HG03045 (cell line): ENCODE data around the gene GJC2.

Experiments
- ATAC-seq: cut with Tn5 transposase; IDR thresholded peaks from one replicate; pipeline ENCODE4 v1.9.1; 2021; ENCODE audit warnings: mild to moderate bottlenecking, moderate library complexity; ENCODE audit not compliant: unreplicated experiment

GJC2 gene

DNA sequence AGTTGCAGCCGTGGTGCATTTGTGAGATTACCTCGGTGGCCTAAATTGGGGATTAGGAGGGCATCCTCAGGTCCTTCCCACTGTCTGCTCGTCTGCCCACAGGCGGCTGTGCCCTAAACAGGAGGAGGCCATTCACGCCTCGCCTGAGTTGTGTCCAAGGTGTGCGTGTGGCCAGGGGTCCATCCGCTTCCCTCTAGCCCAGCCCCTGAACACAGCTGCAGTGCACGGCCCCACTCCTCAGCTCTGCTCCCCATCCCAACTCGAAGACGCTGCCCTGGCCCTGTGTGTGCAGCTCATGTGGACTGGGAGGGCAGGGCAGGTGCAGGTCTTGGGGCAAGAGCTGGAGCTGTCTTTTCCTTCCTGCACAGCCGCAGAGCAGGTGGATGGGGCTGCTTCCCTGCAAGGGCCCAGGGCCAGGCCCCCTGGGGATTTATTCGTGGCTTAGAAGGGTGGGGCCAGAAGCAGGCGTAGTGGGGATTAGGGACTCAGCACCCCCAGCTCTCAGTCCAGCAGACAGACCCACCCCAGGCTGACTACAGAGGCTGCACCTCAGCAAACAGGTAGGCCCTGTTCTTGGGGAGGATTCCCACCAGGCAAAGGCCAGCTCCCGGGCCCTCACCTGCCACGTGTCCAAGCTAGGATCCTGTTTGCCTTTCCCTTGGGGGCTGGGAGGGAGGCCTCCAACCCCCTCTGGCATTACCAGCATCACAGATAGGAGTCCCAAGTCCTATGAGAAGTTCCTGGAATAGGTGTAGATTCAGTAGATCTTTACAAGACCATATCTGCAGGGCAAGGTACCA, 5.3 kb upstream of the GJC2 start:
- ATAC-seq: no peak

DNA sequence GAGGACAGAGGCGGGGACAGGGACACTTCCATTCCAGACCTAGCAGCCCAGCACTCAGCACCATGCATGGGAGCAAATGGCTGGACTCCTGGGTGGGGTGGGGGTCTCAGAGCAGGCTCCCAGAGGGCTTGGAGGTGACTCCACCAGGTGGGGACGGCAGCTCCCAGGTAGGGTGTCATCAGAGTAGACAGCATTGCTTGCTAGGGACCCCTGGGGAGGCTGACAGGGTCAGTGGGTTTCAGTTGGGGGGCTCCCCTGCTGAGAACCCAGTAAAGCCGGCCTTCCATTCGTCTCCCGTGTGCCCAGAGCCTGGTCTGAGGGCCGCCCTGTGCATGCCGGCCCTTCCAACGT, 4.8 kb upstream of the GJC2 start:
- no peak for ATAC-seq

- no peak for ATAC-seq
Observed at GRCh38 chr1:228145463-228146416, 4.0 kb upstream of the GJC2 start.

- ATAC-seq: no peak
Observed at GRCh38 chr1:228146417-228147150, 3.1 kb upstream of the GJC2 start.

GRCh38 chr1:228147151-228147693, 2.5 kb upstream of the GJC2 start:
- ATAC-seq: no peak

GRCh38 chr1:228147768-228148167, 2.0 kb upstream of the GJC2 start:
- no peak for ATAC-seq

DNA sequence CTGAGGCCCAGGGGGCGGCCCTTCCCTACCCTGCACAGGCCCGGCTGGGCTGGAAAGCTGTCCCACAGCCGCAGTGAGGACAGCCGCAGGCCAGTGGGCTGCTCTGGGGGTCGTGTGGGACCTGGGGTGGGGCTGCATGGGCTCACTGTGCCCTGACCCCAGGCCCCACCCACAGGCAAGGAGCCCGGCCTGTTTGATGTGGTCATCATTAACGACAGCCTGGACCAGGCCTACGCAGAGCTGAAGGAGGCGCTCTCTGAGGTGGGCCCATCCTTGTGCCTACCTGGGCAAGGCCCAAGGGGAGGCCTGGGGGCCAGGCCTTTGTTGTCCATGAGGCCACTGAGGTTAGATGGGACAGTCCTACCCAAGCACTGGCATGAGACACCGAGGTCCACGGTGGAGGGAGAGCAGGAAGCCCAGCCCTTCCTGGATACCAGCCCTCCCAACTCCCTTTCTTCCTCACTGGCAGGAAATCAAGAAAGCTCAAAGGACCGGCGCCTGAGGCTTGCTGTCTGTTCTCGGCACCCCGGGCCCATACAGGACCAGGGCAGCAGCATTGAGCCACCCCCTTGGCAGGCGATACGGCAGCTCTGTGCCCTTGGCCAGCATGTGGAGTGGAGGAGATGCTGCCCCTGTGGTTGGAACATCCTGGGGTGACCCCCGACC, 1.4 kb upstream of the GJC2 start:
- no peak for ATAC-seq

DNA sequence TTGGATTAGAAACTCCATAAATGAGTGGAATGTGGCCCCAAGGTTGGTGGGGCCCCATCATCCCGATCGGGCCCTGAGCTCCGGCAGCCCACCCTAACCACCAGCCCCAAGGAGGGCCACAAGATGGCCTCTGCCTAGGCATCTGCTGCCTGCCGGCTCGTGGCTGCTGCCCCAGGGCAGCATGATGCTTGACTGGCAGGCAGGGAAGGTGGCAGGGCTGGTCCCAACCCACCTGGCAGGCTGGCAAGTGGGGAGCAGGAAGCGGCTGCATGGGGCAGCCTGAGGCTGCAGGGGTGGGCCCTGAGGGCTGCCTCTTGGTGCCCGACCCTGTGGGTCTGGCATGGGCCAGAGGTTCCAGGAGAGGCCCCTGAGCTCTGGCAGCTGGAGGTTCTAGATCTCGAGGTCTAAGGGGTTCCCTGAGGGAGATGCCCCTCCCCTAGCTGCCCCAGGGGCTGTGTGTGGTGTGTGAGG, 760 bp upstream of the GJC2 start:
- ATAC-seq: no peak

GRCh38 chr1:228150120-228150460, 360 bp downstream of the GJC2 start:
- no peak for ATAC-seq

DNA sequence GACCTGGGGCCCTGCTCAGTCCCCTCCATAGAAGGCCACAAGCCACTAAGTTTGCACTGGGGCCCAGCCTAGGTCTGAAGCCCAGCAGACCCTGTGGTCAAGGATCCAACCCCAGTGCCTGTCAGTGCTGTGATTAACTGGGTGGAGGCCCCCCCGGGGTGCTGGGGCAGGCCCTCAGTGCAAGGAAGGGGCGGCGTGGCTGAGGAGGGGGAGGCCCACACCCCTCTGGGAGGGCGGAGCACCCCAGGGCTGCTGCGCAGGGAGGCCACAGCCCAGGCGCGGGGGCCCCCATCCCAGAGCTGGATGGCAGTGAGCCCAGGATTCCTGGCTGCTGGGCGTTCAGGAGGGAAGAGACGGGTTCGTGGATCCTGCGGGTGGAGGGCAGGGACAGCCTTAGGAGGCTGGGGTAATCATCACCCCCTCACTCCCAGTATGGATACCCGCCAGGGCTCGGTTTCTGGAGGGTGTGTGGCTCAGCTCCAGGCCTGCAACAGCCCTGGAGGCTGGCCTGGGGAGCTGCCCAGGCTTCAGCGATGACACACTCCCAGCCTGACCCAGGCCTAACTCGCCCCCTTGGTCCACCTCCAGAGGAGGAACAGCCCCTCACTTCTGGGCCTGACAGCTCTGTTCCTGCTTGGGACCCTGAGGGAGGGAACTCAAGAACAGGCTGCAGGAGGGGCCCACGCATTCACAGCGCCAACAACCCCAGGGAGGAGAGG, 890 bp downstream of the GJC2 start:
- ATAC-seq: no peak

DNA sequence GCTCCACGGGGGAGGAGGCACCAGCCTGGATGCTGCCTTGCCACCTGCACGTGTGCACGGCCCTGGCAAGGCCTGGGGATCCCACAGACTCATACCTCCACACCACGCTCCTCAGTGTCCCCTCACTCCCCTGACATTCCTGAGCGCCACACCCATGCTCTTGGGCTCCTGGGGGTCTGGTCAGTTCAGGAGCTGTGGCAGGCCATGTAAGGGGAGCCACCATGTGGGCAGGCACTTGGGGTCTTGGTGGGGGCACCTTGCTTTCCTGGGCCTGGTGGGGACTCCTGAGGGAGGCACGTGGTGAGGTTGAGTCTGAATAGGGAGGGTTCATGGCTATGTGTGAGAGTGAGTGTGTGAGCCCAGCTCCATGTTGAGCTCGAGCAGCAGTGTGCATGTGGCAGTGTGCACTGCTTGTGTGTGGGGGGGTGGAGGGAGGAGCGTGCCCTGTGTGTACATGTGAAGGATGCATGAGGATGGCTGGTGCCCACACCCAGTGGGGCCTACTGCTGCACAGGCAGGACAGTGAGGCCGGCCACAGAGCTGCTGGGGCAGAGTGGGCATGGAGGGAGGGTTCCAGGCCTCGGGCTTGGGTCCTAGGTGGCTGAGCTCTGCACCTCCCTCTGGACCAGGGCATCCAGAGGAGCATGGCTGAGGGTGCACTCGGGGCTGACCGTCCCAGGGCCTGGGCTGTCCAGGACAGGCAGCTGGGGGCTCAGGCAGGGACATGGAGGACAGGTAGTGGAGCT, 1.6 kb downstream of the GJC2 start:
- ATAC-seq: no peak

- ATAC-seq: no peak
Observed at GRCh38 chr1:228152097-228152917, 2.6 kb downstream of the GJC2 start.

DNA sequence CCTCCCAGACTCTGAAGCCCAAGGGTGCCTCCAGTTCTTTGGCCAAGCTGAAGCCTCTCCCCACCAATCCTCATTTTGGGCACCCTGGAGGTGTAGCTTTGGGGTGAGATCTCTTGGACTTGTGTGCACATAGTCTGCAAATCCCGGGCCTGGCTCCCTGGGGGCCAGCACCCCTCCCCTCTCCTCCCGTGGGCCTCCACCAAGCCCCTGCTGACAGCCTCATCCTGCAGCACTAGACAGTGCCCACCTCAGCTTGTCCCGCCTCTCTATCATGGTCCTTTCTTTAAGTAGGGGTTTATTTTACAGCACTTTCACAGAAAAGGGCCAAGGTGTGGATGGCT, 3.2 kb downstream of the GJC2 start:
- no peak for ATAC-seq

GRCh38 chr1:228154021-228154669, 4.4 kb downstream of the GJC2 start:
- no peak for ATAC-seq

- no peak for ATAC-seq
Observed at GRCh38 chr1:228154670-228155571, 5.2 kb downstream of the GJC2 start.

GRCh38 chr1:228155596-228156514, 6.1 kb downstream of the GJC2 start:
- ATAC-seq: no peak
